GM18519 (cell line): ENCODE data around the gene HPD.
"Not testable (repeated sequence)": the region's sequence is repeated elsewhere in the genome, so short reads cannot be mapped to it uniquely, and the experiment has no call there.

Experiments used
- ATAC-seq: cut with Tn5 transposase; IDR thresholded peaks from one replicate; pipeline ENCODE4 v1.9.1; 2021; ENCODE audit warnings: mild to moderate bottlenecking, moderate library complexity; ENCODE audit not compliant: unreplicated experiment, low FRiP score

Gene HPD

DNA sequence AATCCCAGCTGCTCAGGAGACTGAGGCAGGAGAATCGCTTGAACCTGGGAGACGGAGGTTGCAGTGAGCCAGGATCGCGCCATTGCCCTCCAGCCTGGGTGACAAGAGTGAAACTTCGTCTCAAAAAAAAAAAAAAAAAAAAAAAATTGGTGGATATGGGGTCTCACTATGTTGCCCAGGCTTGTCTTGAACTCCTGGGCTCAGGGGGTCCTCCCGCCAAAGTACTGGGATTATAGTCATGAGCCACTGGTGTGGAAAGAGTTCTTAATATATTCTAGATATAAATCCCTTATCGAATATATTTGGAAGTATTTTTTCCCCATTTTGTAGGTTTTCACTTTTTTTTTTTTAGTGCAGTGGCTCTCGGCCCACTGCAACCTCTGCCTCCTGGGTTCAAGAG, 10.6 kb upstream of the HPD start:
- ATAC-seq = not testable (repeated sequence)

DNA sequence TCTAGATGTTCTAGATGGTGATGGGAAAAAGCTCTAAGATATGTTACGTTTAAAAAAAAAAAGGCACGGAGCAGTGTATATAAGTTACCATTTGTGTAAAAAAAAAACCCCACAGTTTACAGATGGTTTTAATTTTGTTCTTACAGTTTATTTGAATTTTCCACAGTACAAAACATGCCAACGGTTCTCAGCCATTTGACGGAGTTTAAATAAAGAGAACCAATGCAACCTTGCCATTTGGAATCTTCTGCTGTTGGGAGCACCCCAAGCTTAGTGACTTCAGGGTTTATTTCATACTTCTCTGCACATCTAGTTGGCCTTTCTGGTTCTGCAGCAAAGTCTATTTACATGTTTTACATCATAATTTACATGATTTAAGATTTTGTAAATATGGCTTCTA, 7.7 kb upstream of the HPD start:
- ATAC-seq = no peak

DNA sequence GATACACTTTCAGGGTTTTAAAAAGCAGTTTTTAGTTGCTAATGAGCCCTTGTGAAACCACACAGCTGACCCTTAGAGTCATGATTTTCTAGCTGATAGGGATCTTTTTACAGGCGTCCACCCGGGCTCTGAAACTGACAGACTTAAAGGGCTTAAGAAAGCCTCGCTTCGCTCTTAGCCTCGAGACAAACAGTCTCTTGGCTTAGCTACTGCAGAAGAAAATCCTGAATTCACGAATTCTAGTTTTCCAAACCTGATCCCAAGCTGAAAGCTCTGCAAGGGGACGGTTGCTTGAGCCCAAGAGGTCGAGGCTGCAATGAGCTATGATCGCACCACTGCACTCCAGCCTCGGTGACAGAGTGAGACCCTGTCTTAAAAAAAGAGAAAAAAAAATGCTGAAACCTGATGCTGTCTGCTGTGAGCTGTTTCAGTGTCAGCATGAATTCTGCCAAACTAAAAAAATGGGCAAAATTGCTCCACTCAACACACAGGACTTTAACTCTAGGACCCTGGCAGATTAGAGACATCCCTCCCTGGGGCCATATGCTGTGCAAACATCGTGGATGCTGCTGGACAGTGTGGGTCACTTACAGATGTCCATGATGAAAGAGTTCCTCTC, 3.1 kb upstream of the HPD start:
- no peak for ATAC-seq

DNA sequence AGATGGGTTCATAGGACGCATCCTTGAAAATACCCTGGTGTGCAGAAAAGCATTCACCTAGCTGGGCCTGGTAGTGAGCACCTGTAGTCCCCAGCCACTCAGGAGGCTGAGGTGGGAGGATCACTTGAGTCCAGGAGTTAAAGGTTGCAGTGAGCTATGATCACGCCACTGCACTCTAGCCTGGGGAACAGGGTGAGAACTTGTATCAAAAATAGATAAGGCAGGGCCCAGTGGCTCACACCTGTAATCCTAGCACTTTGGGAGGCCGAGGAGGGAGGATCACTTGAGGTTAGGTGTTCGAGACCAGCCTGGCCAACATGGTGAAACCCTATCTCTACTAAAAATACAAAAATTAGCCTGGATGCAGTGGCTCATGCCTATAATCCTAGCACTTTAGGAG, 2.0 kb upstream of the HPD start:
- not testable (repeated sequence) for ATAC-seq

DNA sequence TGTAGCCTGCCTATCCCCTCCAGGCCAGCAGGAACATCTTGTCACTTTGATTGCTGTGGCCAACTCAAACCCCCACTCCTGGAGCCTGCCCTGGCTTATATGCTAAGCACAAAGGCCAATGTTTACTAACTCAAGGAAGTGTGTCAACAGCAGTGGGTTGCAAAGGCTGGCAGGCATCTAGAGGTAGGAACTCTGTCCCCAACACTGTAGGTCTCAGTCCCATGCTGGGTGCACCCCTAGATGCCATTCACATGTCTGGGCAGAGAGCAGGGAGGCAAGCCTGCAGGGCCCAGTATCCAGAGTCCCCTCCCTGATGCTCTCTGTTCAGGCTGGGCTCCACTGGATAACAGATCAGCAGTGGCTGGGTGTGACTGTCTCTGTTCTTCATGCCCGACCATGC, 1.6 kb upstream of the HPD start:
- ATAC-seq = no peak

DNA sequence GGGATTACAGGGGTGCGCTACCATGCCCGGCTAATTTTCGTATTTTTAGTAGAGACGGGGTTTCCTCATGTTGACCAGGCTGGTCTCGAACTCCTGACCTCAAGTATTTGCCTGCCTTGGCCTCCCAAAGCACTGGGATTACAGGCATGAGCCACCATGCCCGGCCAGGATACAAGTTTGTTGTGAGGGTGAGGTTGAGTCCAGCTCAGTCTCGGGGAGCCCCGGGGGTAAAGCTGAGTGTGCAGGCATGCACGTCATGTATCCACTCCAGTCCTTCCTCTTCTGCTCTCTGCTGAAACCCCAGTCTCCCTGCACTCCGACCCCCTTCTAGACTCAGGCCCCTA, 369 bp downstream of the HPD start:
- no peak for ATAC-seq

DNA sequence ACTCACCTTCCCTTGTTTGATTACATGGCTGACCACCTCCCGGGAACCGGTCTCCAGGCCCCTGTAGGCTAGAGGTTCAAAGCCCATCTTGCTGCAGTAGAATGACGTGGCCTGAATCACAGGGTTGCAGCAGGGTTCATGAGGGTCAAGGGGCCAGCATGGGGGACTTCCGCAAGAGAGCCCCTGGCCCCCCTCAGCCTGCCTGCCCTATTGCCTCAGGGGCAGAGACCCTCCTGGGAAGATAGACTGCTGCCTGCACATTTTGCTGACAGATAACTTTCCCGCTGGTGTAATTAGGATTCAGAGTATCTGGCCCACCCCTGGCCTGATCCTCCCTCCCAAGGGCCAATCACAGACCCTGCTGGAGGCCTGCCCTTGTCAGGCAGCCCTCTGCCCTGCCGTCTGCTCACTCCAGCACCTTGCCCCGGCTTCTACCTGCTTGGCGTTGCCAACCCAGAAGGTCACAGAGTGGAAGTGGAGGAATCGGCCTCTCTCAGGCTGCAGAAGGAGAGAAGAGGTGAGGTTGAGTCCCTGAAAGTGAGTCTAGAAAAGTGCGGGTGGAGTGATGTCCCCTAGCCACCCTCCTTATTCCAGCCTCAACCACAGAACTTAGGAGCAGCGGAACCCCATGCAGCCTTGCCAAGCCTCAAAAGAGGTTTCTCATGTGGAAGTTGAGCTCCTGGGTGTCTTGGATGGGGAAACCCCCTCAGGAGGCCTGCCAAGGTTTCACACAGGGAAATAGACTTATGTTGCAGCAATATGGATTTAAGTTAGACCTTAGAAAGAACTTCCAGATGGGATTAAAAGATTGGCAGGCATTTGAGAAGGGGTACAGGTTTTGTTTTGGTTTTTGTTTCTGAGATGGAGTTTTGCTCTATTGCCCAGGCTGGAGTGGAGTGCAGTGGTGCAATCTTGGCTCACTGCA, 1.1 kb downstream of the HPD start:
- no peak for ATAC-seq

DNA sequence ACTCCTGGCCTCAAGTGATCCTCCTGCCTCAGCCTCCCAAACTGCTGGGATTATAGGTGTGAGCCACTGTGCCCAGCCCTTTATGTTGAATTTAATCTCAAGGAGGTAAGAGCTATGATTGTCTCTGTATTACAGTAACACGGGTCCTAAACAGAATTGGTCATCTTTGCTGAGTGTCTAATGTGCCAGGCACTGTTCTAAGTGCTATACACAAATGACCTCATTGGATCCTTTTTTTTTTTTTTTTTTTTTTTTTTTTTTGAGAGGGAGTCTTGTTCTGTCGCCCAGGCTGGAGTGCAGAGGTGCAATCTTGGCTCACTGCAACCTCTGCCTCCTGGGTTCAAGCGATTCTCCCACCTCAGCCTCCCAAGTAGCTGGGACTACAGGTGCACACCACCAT, 6.3 kb downstream of the HPD start:
- not testable (repeated sequence) for ATAC-seq

DNA sequence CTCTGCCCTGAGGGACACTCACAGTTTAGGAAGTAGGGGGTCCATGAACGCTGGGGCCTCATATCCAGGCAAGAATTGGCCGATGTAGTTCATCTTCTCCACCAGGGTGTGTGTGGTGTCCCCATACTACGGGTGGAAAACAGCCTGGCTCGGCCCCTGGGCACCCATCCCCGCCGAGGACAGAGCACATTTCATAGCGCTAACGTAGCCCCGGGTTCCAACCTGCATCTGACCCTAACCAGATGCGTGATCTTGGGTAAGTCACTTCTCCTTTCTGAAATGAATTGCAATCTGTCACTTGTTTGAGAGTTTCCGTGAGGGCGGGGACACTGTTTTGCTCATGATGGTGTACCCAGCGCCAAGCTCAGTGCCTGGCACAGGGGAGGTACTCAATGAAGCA, 9.0 kb downstream of the HPD start:
- ATAC-seq = no peak

DNA sequence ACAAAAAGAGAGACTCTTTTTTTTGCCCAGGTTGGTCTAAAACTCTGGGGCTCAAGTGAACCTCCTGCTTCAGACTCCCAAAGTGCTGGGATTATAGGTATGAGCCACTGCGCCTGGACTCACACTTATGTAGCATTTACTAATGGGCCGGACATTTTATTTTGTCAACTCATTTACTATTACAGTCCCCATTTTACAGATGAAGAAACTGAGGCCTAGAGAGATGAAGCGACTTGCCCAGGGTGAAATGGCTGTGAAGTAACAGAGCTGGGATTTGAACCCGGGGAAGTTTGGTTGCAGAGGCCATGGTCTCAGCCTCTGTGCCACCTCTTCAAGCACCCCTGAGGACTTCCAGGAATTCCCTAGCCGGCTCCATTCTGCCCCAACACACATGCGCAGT, 9.4 kb downstream of the HPD start:
- ATAC-seq = no peak

DNA sequence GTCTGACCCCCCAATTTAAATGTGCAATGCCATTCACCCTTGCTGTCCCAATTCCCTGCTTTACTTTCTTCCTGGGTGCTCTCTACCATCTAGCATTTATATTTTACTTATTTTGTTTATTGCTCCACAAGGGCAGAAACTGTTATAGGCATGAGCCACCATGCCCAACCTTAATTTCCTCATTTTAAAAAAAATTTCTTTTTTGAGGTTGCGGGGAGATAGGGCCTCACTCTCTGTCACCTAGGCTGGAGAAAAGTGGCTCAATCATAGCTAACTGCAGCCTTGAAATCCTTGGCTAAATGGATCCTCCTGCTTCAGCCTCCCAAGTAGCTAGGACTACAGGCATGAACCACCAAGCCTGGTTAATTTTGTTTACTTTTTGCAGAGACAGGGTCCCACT, 13.0 kb downstream of the HPD start:
- ATAC-seq = no peak

DNA sequence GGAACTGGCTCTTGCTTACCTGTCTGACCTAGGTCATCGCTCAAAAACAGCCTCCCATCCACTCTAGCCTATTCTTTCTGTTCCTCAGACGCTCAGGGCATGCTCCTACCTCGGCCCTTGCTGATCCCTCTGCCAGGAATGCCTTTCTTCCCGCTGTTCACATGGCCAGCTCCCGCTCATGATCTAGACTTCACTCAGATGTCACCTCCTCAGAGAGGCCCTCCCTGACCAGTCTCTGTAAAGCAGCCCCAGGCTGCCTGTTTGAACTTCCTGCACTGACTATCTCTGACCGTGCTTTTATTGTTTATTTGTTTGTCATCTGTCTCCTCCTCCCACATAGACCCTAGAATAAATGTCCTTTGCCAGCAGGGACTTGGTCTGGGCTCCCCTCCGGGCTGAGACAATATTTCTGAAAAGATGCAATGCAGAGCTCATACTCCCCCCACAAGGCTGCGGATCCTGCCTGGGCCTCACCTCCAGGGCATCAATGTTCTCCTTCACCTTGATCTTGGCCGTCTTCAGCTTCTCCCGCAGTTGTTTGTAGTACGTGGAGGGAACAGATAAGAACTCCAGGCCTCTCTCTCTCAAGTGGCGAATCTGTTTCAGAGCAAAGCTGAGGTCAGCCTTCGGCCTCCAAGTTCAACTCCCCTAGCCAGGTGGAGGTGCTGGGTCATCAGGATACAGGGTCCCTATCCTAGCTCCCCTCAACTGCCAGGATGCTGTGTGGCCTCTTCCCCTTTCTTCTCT, 15.2 kb downstream of the HPD start:
- ATAC-seq = no peak

DNA sequence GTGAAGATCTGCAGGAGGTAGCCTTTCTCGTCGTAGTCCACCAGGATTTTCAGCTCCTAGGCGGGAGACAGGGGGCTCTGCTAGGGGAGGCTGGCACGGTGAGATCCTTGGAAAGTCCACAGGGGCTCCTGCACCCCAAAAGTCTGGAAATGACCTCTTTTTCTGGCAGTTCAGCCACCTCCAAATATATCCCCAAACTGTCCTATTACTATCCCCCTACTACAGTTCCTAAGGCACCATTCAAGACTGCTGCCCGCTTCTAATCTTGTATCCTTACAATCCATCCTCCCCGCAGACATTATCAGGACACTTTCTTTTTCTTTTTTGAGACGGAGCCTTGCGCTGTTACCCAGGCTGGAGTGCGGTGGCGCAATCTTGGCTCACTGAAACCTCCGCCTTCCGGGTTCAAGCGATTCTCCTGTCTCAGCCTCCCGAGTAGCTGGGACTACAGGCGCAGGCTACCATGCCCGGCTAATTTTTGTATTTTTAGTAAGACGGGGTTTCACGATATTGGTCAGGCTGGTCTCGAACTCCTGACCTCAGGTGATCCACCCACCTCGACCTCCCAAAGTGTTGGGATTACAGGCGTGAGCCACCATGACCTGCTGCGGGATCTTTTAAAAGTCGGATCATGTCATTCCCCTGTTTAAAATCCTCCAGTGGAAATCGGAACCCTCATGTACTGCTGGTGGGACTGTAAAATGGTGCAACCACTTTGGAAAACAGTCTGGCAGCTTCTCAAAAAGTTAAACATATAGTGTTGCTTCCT, 18.5 kb downstream of the HPD start:
- no peak for ATAC-seq

DNA sequence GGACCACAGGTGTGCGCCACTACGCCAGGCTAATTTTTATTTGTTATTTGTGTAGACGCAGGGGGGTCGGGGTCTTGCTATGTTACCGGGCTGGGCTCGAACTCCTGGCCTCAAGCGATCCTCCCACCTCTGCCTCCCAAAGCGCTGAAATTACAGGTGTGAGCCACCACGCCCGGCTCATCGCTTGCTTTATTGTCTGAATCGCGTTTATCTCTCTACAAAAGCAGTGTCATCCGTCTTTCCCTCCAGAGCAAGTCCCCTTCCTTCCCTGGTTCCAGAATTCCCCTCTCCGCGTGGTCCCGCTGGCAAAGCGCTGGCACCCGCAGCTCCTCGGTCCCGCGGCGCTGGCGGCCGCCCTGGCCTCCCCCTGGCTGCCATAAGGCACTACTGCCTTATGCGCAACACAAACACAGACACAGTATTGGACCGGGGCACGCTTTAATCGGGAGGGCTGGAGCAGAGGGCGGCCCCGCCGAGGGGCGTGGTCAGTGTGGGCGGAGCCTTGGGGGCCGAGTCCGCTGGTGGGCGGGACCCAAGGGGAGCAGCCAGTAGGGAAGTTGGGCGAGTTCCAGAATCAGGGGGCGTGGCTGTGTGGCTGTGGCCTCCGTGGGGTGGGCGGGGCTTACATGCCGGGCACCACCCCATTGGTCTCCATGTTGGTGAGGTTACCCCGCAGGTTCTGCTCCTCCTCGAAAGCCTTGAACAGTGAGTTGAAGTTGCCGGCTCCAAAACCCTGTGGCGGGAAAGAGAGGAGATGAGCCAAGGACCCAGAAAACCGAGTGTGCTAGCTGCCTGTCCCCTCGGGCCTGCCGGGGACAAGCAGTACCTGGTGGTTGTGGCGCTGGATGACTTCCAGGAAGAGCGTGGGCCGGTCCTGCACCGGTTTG, 19.3 kb downstream of the HPD start:
- ATAC-seq = peak; percentile 88

DNA sequence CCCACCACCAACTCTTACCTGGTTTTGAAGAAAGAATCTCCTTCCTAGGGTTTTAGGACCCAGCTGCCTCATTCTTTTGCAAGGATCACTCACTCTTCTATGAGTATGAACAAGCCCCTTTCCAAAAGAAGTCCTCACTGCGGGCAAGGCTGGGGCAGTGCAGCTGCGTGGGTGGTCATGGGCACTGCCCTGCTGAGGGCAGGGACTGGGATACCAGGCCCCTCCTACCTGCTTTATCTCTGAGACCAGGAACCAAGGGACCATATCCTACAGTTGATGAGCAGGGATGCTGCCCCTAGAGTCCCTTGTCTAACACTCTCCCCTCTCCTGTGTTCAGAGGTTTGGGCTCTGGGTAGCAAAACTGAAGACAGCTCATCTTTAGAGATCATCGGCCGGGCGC, 20.5 kb downstream of the HPD start:
- ATAC-seq = no peak

DNA sequence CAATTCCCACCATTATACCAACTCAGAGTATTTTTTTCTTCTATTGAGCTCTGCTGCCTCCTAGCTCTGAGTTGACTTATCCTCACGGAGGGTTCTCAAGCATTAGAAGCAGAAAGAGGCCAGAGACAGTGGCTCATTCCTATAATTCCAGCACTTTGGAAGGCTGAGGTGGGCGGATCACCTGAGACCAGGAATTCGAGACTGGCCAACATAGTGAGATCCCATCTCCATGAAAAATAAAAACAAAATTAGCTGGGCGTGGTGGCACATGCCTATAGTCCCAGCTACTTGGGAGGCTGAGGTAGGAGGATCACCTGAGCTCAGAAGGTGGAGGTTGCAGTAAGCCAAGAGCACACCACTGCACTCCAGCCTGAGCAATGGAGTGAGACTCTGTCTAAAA, 21.0 kb downstream of the HPD start:
- ATAC-seq = no peak

DNA sequence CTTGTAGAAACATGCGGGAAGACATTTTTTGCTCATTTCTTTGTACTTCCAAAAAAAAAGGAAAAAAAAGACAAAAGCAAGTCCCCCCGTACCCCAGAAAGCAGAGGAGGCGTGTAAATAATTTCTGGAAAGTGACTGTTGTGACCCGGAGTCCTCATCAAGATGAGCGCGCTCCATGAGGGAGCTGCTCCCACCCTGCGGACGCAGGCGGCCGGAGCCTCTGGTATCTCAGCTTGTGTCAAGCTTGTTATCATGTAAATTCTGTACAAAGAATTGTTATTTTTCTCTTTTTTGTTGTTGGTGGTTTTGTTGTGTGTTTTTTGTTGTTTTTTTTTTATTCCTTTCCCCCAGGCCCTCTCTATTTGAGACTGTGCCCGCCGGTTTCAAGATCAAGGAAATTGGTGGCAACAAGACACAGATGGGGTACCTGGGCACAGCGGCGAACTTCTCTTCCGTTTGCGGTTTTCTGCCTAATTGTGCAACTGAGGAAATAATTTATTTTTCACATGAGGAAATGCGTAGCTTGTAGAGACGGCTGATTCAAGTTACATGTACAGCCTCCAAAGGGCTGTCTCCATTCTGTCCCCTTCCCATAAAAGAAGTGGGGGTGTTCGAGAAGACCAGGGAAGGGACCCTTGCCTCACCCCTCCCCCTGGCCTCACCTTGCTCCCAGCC, 27.0 kb downstream of the HPD start:
- ATAC-seq = no peak

DNA sequence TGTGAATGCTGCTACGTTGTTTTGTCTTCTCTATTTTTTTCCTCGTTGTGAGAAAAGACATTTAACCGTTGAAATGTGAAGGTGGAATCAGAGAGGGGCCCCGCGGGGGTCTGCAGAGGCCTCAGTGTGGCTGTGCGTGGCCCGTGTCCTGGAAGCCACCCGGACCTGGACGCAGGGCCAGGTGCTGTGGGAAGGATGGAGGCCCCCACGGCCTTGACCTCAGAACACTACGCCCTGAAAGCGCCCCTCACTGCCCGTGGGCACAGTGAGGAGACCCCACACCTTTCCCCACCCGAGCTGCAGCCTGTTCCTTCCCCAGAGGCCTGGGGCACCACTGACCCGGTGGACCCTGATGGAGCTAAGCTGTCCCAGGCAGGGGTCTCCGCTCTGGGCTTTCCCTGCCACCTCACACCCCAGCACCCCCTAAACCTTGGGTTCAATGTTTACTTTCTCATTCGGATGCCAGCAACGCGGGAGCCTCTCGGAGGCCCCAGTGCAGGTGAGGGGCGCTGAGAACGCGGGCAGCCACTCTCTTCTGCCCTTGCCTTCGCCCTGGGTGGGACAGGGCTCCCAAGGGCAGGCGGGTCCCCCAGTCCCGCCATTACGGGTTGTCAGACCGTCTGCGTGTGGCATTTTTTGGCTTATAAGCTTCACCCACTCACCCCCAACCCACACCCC, 27.9 kb downstream of the HPD start:
- no peak for ATAC-seq

DNA sequence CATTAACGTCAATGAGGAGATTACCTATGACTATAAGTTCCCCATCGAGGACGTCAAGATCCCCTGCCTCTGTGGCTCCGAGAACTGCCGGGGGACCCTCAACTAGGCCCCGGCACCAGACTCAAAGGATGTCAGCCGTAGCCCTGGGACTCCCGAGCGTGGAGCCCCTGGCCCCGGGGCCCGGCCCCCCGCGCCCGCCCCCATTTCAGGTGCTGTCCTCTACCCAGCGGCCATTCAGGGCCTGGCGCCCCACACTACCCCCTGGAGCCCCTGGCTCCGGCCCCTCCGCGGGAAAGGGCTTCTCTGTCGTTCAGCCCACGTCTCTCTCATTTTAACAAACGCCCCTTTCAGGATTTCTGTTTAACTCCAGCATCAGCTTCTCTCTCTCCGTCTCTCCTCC, 28.5 kb downstream of the HPD start:
- ATAC-seq = no peak
